OCI-M1 (cell line): ENCODE results near the gene ALDH1L2.
"Not testable (repeated sequence)": the region's sequence is repeated elsewhere in the genome, so short reads cannot be mapped to it uniquely, and the experiment has no call there.

Experiments used
- DNase-seq: peaks from one replicate; lab custom pipeline; 2025; lab: John Stamatoyannopoulos, UW

ALDH1L2 gene

DNA sequence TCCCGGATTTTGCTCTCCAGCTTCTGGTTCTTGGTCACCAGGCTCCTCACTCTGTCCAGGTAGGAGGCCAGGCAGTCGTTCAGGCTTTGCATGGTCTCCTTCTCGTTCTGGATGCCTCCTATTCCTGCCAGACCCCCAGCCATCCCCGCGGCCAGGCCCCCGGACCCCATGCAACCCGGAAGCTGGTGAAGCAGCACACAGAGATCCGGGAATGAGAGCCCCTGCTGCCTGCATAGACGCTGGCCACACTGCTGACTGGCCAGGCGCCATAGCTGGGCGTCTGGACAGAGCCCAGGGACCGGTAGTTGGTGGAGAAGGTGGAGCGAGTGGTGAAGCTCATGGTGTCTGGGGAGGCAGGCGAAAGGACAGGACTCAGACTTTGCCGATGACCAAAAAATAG is 106.6 kb downstream of the ALDH1L2 start:
- not testable (repeated sequence) for DNase-seq

- DNase-seq: no peak
Measured at GRCh38 chr12:104976703-104977102, 107.6 kb downstream of the ALDH1L2 start.

GRCh38 chr12:104975587-104976343 is 108.5 kb downstream of the ALDH1L2 start:
- no peak for DNase-seq

DNA sequence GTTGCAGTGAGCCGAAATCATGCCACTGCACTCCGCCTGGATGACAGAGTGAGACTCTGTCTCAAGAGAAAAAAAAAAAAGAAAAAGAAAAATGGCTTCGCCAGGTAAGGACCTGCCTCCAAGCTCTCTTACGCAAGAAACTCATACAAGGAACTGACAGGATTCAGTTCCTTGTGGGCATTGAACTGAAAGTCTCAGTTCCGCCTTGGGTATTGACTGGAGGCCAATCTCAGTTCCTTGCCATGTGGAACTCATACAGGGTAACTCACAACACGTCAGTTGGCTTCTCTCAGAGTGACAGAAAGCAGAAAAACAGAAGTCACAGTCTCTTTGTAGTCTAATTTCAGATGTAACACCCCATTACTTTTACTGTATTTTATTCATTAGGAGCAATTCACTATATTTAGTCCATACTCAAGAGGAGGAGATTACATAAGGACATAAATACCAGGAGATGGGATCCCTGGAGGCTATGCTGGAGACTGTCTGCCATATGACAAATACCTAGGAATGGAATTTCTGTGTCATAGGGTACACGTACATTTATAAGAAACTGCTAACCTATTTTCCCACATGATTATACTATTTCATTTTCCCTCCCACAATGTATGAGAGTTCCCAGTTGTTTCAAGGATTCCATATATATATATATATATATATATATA is 109.5 kb downstream of the ALDH1L2 start:
- DNase-seq: no peak

GRCh38 chr12:104973250-104973649 is 111.0 kb downstream of the ALDH1L2 start:
- DNase-seq: no peak

- no peak for DNase-seq
Measured at GRCh38 chr12:104971306-104971705, 113.0 kb downstream of the ALDH1L2 start.
